Large intestine (tissue), 3 donors: ENCODE data around the gene FERMT2. TPM values are rescaled to one million over a fixed set of nuclear protein-coding genes. Genes with fewer than 3 reads are reported as not detected.

Source experiments
- DNase-seq, 2 donors: peaks; one replicate each; pipeline versions ENCODE4 v3.0.0 to v3.0.0-alpha.2; 2013
- H3K27ac ChIP-seq: one replicate; pipeline ENCODE4 v1.5.1; 2013; ENCODE audit warnings: low read length
- H3K27me3 ChIP-seq: 2 replicates; pipeline ENCODE4 v1.6.1; 2013; ENCODE audit warnings: low read length; ENCODE audit not compliant: control insufficient read depth, insufficient read depth
- H3K36me3 ChIP-seq: 2 replicates; pipeline ENCODE4 v1.6.1; 2013; ENCODE audit warnings: low read length; ENCODE audit not compliant: control insufficient read depth, insufficient read depth
- H3K4me1 ChIP-seq: one replicate; pipeline ENCODE4 v1.6.1; 2013; ENCODE audit warnings: low read length; ENCODE audit not compliant: control insufficient read depth, insufficient read depth
- H3K4me3 ChIP-seq: one replicate; pipeline ENCODE4 v1.5.1; 2013; ENCODE audit warnings: low read length
- H3K9me3 ChIP-seq: one replicate; pipeline ENCODE4 v1.6.1; 2013; ENCODE audit warnings: mild to moderate bottlenecking, low read depth, low read length, moderate library complexity; ENCODE audit not compliant: control insufficient read depth
- WGBS: methylation state at CpG from one replicate; pipeline ENCODE4 v1.1.5; 2013; ENCODE audit warnings: low lambda C conversion rate; ENCODE audit not compliant: insufficient coverage; 5-methylcytosine and 5-hydroxymethylcytosine counted together
- polyA plus RNA-seq: library from polyadenylated mRNA; unstranded; fragments of 120-200 nt; gene quantifications from one replicate; pipeline ENCODE4 v1.2.1, GENCODE V29; 2013

FERMT2 gene
- polyA plus RNA-seq, 1 donor, result 61.1 TPM

DNA sequence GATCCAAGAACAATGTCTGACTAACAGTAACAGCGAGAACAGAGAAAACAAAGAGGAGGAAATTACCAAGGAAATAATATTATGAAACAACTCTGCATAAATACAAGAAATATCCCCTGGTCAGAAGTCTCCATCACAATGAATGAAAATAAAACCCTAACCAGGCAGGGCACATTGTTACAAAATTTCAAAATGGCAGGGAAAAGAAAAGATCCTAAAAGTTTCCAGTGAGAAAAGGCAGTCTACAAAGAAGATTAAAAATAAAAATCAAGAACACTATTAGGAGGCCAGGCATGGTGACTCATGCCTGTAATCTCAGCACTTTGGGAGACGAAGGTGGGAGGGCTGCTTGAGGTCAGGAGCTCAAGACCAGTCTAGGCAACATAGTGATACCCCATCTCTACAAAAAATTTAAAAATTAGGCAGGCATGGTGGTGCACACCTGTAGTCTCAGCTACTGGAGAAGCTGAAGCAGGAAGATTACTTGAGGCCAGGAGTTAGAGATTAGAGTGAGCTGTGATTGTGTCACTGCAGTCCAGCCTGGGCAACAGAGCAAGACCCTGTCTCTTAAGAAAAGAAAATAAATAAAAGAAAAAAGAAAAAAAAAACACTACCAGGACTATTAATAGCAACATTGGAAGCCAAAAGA, 47.8 kb downstream of the FERMT2 start:
- Histone ChIP-seq H3K9me3 (no peaks in the 10 kb centered on the region), H3K27me3 (no peaks in the 10 kb centered on the region), H3K36me3 (peaks cover 5% of the 10 kb centered on the region), H3K4me1 (no peaks in the 10 kb centered on the region), H3K4me3 (no peak overlapping the region), H3K27ac (no peak overlapping the region)
- no peak for DNase-seq
- 100% methylated on average over 1 of the region's 2 CpGs for WGBS

DNA sequence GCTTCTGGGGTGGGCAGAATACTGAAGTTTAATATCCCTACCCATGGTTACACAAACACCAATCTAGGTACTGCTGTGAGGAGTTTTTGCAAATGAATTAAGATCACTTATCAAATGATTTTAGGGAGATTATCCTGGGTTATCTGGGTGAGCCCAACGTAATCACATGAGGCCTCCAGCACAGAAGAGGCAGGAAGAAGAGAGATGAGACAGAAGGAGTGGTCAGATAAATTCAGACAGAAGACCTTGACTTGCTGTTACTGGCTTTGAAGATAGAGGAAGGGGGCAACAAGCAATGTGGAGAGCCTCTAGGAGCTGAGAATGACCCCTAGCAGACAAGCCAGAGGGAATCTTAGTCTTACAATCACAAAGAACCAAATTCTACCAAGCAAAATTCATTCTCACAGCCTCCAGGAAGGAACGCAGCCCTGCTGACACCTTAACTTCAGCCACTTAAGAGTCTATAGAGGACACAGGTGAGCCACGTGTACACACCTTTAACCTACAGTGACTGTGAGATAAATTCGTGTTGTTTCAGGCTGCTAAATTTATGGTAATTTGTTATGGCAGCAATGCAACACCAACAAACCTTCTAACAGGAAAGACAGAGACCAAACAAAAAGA, 49.4 kb downstream of the FERMT2 start:
- Histone ChIP-seq H3K4me3 (no peak overlapping the region), H3K27ac (no peak overlapping the region), H3K36me3 (peaks cover 5% of the 10 kb centered on the region), H3K9me3 (no peaks in the 10 kb centered on the region), H3K27me3 (no peaks in the 10 kb centered on the region), H3K4me1 (no peaks in the 10 kb centered on the region)
- no peak for DNase-seq
- no CpG with 5 or more reads among the region's 4 CpGs for WGBS

DNA sequence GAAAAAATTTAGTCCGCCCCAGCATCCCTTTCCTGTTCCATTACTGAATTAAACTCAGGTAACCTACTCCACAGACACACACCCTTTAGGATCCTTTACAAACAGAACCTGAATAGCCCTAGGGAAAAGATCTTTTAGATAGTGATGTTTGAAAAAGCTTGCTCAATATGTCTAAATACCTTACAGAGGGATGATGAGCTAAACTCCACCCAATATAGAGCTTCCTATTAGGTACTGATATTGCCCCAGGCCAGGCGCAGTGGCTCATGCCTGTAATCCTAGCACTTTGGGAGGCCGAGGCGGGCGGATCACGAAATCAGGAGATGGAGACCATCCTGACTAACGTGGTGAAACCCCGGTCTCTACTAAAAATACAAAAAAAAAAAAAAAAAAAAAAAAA, 50.1 kb downstream of the FERMT2 start:
- DNase-seq, result no peak
- no peaks in the 10 kb centered on the region for H3K27me3 ChIP-seq
- H3K9me3 ChIP-seq, result no peaks in the 10 kb centered on the region
- H3K36me3 ChIP-seq, result peaks cover 5% of the 10 kb centered on the region
- no CpG with 5 or more reads among the region's 8 CpGs for WGBS
- H3K27ac ChIP-seq, result no peak overlapping the region
- H3K4me3 ChIP-seq, result no peak overlapping the region
- H3K4me1 ChIP-seq, result no peaks in the 10 kb centered on the region

DNA sequence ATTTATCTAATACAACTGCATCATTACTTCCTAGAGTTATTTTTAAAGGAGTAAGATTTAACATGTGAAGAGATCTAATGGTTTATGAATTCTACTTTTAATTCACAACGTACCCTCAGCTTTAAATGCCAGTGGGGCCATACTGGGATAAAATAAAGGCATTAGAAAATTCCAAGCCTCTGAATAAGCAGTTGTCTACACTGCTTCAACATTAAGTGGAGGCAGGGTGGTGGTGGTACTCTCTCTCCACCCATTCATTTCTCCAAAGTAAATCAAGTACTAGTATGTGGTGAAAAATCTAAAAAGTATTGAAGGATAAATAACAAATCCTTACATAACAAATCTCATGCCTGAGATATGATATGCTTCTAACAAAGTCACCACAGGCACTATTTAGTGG, 52.4 kb downstream of the FERMT2 start:
- peaks cover 5% of the 10 kb centered on the region for H3K36me3 ChIP-seq
- H3K27ac ChIP-seq, result no peak overlapping the region
- WGBS, result no CpG with 5 or more reads among the region's 1 CpG
- H3K9me3 ChIP-seq, result no peaks in the 10 kb centered on the region
- H3K4me1 ChIP-seq, result no peaks in the 10 kb centered on the region
- DNase-seq, result no peak
- H3K27me3 ChIP-seq, result no peaks in the 10 kb centered on the region
- H3K4me3 ChIP-seq, result no peak overlapping the region

DNA sequence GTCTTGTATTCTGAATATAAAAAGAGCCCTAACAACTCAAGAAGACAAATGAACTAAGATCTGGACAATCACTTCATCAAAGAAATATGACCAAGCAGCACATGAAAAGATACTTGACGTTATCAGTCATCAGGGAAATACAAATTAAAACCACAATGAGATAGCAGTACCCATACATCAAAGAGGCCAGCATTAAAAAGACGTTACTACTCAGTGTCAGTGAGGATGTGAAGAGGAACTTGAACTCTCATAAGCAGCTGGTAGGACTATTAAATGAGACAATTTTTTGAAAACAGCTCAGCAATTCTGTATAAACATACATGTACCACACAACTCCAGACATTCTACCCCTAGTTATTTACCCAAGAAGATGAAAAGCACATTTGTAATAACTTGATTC, 55.9 kb downstream of the FERMT2 start:
- H3K36me3 ChIP-seq, result peaks cover 2% of the 10 kb centered on the region
- H3K27me3 ChIP-seq, result no peaks in the 10 kb centered on the region
- H3K4me3 ChIP-seq, result no peak overlapping the region
- DNase-seq, result no peak
- no peaks in the 10 kb centered on the region for H3K9me3 ChIP-seq
- H3K4me1 ChIP-seq, result no peaks in the 10 kb centered on the region
- no CpG with 5 or more reads among the region's 2 CpGs for WGBS
- no peak overlapping the region for H3K27ac ChIP-seq

DNA sequence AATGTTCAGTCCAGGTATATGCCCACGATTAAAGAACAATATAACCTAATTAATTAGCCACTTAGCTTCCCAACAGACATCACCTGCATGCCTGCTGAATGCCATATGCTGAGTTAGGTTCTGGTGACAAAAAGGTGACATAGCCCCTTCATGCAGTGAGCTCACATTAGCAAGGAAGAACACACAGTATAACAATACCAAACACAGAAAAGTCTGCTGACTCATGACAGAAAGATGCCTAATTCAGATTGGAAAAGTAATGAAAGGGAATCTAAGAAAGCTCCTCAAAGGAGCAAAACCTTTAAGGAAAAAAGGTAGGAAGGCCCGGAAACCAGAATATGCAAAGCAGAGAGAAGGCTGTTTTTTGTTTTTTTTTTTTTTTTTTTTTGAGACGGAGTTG, 59.0 kb downstream of the FERMT2 start:
- 100% methylated on average over 1 of the region's 3 CpGs for WGBS

DNA sequence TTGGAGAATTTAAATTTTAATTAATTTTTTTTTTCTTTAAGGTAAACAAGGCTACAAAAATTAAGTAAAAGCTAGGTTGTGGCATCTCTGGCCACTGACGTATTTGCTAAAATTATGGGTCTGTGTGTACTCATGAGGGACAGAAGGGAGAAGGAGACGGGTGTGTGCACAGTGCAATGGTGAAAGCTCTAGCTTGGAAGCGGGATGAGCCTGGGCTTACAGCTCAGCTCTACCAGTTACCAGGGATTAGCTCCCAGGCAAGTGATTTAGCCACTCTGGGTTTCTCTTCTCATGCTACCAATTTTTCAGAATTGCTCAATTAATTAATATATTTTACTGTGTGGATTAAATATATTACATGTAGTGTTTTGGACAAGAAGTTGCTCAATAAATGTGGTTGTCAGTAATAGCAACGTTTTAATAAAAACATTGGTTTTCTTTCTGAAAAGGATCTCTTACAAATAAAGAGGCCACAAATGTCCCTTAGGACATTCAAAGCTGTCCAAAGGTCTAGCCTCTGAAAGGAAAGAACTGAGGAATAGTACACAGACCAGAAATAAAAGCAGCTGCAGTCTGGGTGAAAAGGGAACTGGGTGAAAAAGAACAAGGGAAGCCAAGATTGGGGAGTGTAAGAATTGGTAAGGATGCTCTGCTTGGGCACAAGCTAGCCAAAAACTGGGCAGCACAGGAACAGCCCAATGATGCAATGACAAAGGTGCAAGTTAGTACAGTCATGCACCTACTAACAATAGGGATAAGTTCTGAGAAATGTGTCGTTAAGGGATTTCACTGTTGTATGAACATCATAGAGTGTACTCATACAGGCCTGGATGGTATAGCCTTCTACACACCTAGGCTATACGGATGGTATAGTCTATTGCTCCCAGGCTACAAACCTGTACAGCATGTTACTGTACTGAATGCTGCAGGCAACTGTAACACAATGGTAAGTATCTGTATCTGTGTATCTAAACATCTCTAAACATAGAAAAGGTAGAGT, 61.7 kb downstream of the FERMT2 start:
- no peak overlapping the region for H3K4me3 ChIP-seq
- H3K4me1 ChIP-seq, result no peaks in the 10 kb centered on the region
- no peak overlapping the region for H3K27ac ChIP-seq
- H3K36me3 ChIP-seq, result peaks cover 2% of the 10 kb centered on the region
- H3K9me3 ChIP-seq, result no peaks in the 10 kb centered on the region
- DNase-seq, result no peak
- WGBS, result no CpG with 5 or more reads among the region's 6 CpGs
- no peaks in the 10 kb centered on the region for H3K27me3 ChIP-seq

More for the DNA sequence above, 59.0 kb downstream of the FERMT2 start:
- no peak overlapping the region for H3K4me3 ChIP-seq
- no peaks in the 10 kb centered on the region for H3K4me1 ChIP-seq
- H3K27ac ChIP-seq, result no peak overlapping the region
- no peaks in the 10 kb centered on the region for H3K27me3 ChIP-seq
- H3K9me3 ChIP-seq, result no peaks in the 10 kb centered on the region
- peaks cover 2% of the 10 kb centered on the region for H3K36me3 ChIP-seq
- DNase-seq, result no peak

DNA sequence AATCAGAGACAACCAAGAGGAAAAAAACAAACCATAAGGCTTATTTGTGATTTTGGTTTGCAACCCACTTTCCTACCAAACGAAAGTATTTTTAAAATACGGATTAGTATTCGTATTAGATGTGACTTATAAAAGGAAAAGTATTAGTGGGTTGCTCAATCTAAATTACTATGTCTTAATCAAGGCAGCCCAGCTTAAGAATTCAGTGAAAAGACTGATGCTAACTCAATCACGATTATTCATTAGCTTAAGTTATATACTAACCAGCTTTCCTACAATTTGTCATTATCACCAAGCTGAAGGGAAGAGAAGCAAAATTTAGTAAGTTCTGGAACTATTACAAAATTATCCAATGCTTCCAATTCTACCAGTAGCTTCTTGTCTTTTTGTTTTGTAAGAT, 62.7 kb downstream of the FERMT2 start:
- DNase-seq, result no peak
- no peak overlapping the region for H3K4me3 ChIP-seq
- H3K9me3 ChIP-seq, result no peaks in the 10 kb centered on the region
- H3K4me1 ChIP-seq, result no peaks in the 10 kb centered on the region
- WGBS, result 87% methylated on average over 4 of the region's 4 CpGs
- no peak overlapping the region for H3K27ac ChIP-seq
- H3K36me3 ChIP-seq, result peaks cover 2% of the 10 kb centered on the region
- H3K27me3 ChIP-seq, result no peaks in the 10 kb centered on the region

DNA sequence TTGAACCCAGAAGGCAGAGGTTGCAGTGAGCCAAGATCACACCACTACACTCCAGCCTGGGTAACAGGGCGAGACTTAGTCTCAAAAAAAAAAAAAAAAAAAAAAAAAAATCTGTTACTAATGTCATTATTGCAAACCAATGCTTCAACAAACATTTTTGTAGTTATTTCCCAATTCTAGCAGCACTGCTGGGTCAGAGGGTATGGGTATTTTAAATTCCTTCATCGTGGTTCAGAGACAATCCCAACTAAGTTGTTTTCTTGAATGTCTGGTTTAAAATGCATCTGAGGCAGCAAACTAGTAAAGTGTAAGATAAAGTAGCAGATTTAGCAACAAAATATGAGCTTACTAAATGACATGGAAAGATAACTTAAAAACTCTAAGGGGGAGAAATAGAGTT, 65.6 kb downstream of the FERMT2 start:
- H3K27me3 ChIP-seq, result no peaks in the 10 kb centered on the region
- DNase-seq, result no peak
- H3K27ac ChIP-seq, result no peak overlapping the region
- no peak overlapping the region for H3K4me3 ChIP-seq
- H3K4me1 ChIP-seq, result no peaks in the 10 kb centered on the region
- no CpG with 5 or more reads among the region's 2 CpGs for WGBS
- H3K9me3 ChIP-seq, result no peaks in the 10 kb centered on the region
- no peaks in the 10 kb centered on the region for H3K36me3 ChIP-seq

DNA sequence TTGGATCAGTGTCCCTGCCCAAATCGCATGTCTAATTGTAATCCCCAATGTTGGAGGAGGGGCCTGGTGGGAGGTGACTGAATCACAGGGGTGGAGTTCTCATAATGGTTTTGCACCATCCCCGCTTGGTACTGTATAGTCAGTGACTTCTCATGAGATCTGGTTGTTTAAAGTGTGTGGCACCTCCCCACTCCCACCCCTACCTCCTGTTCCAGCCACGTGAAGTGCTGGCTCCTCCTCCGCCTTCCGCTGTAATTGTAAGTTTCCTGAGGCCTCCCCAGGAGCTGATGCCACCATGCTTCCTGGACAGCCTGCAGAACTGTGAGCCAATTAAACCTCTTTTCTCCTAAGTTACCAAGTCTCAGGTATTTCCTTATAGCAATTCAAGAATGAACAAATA, 67.2 kb downstream of the FERMT2 start:
- no peaks in the 10 kb centered on the region for H3K9me3 ChIP-seq
- no peaks in the 10 kb centered on the region for H3K27me3 ChIP-seq
- no peak overlapping the region for H3K27ac ChIP-seq
- no peak overlapping the region for H3K4me3 ChIP-seq
- H3K36me3 ChIP-seq, result no peaks in the 10 kb centered on the region
- no peak for DNase-seq
- no peaks in the 10 kb centered on the region for H3K4me1 ChIP-seq
- no CpG with 5 or more reads among the region's 5 CpGs for WGBS
